HG02852 (cell line): Measurements from ENCODE around the gene TRIM7.
"Not testable (repeated sequence)": the region's sequence is repeated elsewhere in the genome, so short reads cannot be mapped to it uniquely, and the experiment has no call there.

Source experiments
- ATAC-seq: cut with Tn5 transposase; IDR thresholded peaks from one replicate; pipeline ENCODE4 v1.9.1; 2021; ENCODE audit warnings: mild to moderate bottlenecking, moderate library complexity; ENCODE audit not compliant: unreplicated experiment

TRIM7 gene

DNA sequence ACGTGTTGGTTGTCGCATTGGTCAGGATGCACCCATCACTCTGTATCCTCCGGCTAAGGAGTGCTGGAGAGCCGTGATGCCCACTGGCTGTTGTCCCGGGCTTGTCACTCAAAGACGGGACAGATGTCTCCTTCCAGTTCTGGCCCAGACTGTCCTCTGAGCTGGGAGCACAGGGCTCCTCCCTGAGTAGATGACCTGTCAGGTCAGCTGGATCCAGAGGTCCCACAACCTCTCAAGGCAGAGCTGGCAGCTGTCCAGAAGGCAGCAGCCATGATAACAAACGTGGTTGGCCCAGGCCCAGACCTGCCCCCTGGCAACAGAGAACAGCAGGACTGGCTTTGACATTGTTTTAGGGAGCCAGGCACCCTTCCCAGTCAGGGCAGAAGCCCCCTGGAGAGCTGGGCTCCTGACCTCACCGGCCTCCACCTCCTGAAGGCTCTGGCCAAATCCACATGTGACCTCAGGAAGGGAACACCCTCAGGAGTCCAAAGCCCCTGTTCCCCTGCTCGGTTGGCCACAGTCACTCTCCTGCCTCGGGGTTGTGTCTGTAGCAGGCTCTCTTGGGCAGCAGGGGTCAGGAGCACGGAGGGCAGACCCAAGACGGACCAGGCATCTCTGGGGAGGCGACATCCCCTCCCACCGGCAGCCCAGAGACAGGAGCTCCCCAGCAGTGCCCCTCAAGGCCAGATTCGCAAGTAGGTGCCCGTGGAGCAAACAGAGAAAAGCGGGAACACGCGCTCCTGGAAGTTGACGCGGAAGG lies 10.3 kb downstream of the TRIM7 start:
- ATAC-seq, result no peak

DNA sequence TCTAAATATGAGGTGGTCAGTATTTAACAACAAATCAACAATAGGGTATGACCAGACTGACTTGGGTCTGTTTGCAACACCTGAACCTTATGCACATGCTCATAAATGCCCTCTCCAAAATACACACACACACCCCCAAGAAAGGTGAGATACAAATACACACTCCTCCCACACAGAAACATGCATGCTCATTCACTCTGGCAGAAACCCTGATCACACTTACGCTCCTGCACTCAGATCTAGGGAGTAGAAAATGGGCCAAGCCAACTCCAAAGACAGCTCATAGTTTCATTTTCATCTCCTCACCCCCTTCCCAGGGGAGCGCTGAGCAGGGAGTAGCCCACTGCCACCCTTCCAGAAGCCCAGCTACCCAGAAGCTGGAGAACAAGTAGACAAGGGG lies 11.3 kb downstream of the TRIM7 start:
- ATAC-seq, result no peak

DNA sequence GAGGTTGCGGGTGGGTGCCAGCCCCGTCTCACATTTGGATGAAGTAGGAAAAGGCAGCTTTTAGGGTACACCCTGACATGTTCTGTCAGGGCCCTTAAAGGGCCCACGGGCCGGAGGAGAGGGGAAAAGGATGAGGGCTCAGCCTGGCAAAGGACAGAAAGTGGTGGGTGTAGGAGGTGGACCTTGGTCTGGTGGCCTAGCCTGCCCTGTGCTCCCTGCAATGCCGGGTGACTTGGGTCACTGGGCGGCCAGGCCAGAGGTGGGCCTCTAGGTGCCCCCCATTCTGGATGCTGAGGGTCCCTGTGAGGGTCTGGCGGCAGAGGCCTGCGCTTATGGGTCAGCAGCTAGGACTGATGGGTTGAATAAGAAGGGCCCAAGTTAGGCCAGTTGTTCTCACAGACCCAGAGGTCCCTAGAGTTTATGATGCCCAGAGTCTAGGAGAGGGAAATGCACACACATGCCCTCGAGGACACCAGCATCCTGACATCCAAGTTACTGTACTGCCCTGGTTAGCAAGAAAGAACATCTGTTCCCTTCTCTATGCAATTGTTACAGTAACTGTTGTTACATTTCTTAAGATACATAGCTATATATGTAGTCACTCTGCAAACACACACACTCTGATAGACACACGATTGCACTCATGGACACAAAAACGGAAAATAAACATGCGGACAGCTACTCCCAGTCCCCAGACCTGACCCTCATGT lies 12.5 kb downstream of the TRIM7 start:
- ATAC-seq, result no peak

DNA sequence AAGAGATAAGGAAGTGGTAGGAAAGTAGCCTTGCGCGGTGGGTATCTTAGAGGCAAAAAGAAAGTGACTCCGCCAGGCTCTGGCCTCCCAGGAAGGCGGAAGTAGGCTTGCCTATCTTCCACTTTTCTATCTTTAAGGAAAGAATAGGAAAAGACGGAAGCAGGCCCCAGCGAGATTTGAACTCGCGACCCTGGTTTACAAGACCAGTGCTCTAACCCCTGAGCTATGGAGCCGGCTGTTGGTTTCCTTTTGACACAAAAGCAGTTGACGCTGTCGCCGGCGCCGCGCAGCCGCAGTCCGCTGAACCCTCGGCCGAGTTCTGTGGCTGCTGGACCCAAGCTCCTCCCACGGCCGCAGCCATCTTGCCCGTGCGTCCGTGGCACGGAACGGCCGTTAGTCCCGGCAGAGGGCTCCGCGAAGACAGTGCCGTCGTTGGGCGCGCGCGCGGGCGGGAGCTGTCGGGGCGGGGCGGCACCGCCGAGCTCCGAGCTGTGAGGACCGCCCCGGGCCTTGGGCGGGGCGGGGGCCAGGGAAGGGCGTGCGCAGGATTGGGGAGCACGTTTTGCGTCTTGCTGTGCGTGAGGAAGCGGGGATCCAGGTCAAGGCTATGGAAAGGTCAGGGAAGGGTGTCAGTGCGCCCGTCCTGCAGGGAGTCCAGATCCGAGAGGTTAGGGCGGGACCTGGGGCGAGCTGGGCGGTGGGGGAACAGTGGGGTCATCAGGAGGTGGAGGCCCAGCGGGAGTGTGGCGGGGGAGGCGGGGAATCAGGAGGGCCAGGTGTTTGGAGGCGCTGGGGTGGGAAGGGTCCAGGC lies 13.3 kb downstream of the TRIM7 start:
- peak; percentile 65 for ATAC-seq

DNA sequence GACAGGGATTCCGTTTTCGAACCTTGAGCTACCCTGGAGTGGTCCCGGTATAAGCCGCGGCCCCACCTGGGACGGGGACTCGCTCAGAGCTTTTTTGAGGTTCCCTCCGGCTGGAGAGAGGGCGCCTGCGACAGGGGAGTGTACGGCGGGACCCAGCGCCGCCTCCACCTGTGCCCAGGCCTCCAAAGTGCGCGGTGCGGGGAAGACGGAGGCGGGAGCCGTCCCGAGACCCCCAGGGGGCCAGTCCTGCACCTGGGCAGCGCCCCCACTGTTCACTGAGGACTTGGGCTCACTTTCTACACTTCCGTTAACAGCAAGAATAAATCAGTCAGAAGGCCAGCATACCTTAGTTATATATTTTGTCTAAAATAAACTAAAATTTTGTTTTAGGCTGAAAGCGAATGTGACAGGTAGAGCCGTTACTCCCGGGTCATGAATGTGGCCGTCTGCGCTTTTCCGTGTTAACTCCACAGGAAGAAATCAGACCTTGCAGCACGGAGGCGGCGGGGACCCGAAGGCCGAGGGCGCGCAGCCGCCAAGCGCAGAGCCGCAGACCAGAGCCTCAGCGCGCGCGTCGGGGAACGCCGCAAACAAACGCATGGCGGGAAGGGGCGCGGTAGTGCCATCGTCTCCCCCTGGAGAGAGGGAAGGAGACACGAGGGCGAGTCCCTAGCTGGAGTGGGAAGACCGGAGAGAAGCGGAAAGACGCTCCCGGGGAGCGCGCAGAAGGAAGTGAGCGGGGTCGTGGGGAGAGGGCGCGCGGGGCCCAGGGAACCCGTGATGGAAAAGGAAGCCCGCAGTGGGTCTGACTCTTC lies 14.1 kb downstream of the TRIM7 start:
- peak; percentile 2 for ATAC-seq

DNA sequence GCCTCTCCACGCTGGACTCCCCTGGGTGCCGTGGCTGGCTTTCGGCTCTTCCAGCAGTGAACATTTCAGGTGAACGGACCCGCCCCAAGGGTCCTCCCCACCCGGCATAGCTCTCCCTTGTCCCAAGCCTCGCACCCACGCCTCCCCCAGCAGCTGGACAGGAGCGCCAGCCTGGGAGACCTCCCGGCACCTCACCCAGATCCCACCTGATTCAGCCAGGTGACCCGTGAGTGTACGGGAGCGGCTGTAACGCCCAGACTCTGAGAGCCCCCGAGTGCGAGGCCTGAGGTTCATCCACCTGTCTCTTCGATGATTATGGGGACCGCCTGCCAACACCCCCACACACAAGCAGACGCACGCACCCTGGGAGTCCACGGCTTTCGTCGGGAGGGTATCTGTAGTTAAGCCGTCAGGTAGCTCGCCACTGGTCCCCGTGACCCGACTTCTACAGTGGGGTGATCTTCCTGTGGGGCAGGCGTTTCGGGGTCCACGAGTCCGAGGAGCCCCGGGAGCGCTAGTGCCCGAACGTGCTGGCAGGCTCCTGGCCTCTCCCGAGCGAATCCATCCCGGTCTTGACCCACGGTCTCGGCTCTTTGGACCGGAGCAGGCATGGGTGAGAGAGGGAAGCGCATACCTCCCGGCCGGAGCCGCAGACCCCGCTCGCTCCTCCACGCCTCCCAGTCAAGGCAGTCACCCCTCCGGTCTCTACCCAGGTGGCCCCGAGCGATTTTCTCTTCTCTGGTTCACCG lies 14.9 kb downstream of the TRIM7 start:
- no peak for ATAC-seq

DNA sequence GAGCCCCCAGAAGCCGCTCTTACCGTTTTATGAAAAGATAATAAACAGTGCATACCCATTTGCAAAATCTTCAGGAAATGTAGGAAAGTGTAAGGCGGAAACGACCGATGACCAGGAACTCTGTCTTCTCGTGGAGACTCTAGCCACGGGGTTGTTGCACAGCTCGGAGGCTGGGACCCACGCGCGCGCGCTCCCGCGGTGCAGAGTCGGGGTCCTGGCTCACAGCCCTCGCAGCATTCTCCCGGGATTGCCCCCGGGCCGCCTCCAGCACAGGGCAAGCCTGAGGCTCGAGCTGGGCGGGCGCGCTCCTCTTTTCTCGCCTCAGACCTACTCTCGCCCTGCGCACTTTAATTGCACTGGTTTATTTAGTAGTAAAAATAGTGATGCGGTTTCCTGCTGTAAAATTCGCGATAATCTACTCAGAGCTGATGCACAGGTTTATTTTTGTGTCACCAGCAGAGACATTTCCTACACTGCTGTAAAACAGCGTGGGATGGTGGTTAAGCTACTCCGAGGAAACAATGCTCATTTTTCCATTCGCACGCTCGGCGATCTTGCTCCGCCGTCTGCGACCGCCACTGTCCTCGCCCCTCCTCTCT lies 15.5 kb downstream of the TRIM7 start:
- no peak for ATAC-seq

DNA sequence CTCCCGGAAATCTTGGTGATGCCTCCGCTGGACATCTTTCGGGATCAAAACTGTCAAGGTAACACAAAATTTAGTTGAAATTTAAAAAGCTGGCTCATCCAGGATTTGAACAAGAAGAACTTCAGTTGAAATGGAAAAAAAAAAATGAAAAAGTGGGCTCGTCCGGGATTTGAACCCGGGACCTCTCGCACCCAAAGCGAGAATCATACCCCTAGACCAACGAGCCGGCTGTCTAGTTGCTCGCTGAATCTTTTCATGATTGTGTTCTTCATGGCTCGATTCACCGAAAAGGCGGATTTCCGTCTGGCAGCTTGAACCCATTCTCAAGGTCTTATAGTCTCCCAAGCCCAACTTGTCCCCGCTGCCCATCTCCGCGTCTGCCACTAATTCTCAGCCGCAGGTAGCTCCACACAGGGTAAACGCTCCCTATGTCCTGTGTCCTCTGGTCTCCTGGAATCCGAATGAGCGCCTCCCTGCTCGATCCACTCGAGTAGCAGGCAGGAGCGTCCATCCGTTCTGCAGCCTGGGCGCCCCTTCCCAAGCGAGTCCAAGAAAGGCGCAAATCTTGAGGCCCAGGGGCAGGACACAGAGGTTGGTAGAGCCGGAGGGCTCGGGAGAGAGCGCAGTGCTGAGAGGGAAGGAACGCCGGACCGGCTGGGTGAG lies 16.2 kb downstream of the TRIM7 start:
- ATAC-seq, result no peak

DNA sequence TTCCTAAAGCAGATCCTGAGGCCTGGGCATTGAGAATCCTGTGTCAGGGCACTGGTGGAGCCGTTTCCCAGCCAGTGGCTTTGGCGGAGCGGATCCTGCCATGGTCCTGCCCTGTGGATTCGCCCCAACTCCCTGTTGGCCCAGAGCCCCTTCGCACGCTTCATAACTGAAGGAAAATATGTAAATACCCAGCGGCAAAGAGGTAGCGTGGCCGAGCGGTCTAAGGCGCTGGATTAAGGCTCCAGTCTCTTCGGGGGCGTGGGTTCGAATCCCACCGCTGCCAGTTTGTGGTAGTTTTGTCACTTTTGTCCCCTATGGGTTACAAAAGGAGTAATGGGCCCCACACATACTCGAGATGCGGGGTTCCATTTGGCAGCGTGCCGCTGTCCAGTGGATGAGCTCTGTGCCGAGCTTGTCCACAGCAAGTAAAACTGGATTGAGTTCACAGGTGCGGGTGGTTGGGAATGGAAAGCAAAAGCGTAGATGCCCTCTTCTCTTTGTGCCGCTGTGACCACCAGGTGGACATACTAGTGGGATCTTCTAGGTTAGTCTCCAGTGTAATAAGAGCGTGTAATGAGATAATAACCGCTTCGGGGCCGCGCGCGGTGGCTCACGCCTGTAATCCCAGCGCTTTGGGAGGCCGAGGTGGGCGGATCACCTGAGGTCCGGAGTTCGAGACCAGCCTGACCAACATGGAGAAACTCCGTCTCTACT lies 17.3 kb downstream of the TRIM7 start:
- ATAC-seq, result no peak

DNA sequence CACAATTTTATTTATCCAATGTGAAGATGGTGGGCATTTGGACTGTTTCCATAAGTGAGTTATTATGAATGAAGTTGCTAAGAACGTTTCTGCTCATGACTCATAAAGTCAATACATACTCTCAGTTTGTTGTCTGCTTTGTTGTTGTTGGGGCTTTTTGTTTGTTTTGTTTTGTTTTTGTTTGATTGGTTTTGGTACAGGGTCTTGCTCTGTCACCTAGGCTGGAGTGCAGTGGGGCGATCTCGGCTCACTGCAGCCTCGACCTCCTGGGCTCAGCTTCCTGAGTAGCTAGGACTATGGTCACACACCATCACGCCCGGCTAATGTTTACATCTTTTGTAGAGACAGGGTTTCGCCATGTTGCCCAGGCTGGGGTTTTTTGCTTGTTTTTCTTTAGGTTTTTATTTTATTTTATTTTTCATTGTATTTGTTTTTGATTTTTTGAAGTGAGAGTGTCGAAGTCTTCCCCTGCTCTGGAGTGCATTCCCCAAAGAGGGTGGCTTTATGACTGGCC lies 18.0 kb downstream of the TRIM7 start:
- ATAC-seq, result no peak

DNA sequence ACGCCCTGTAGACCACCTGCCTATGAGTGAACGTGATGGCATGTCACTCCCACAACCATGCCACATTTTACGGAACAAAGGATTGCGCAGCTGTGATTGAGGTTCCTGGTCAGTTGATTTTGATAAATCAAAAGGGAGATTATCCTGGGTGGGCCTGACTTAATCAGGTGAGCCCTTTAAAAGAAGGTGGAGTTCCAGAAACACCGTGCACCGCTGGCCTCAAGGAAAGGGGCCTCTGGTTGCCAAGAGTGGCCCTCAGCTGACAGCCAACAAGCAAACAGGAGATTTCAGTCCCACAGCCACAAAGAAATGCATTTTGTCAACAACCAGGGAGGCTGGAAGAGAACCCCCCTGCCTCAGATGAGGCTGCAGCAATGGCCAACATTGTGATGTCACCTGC lies 19.0 kb downstream of the TRIM7 start:
- ATAC-seq, result no peak

DNA sequence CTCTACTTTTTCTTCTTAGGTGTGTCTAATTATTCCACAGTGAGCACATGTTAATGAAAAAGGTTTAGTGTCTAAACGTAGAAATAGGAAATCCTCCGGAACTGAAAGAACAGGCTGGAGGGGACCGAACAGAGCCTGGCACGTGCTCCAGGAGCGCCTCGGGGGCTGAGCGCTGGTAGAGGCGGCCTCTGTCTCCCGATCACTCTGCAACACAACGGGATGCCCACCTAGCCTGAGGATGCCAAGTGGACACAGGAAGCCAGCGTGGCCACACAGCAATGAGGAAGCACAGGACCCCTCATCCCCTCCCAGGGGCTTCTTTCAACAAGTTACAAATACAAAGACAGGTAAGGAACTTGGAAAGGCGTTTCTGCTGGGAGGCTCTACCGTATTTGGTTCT lies 19.4 kb downstream of the TRIM7 start:
- ATAC-seq, result no peak

DNA sequence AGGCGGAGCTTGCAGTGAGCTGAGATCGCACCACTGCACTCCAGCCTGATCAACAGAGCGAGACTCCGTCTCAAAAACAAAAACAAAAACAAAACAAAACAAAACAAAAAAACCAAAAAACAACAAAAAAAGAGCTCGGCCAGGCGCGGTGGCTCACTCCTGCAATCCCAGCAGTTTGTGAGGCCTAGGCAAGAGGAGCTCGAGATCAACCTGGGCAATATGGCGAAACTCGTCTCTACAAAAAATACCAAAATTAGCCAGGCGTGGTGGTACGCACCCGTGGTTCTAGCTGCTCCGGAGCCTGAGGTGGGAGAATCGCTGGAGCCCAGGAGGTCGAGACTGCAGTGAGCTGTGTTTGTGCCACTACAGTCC lies 20.2 kb downstream of the TRIM7 start:
- ATAC-seq, result no peak

DNA sequence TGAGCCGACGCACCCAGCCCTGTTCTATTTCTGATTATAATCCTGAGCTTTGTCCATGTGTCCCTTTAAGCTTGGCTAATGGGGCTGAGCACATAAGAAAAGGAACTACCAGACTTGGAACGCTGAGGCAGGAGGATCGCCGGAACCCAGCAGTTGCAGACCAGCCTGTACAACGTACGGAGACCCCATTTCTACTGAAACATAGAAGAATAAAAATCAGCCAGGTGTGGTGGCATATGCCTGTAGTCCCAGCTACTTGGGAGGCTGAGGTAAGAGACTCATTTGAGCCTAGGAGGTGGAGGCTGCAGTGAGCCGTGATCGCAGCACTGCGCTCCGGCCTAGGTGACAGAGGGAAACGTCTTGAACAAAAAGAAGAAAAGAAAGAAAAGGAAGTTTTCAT lies 22.3 kb downstream of the TRIM7 start:
- no peak for ATAC-seq

DNA sequence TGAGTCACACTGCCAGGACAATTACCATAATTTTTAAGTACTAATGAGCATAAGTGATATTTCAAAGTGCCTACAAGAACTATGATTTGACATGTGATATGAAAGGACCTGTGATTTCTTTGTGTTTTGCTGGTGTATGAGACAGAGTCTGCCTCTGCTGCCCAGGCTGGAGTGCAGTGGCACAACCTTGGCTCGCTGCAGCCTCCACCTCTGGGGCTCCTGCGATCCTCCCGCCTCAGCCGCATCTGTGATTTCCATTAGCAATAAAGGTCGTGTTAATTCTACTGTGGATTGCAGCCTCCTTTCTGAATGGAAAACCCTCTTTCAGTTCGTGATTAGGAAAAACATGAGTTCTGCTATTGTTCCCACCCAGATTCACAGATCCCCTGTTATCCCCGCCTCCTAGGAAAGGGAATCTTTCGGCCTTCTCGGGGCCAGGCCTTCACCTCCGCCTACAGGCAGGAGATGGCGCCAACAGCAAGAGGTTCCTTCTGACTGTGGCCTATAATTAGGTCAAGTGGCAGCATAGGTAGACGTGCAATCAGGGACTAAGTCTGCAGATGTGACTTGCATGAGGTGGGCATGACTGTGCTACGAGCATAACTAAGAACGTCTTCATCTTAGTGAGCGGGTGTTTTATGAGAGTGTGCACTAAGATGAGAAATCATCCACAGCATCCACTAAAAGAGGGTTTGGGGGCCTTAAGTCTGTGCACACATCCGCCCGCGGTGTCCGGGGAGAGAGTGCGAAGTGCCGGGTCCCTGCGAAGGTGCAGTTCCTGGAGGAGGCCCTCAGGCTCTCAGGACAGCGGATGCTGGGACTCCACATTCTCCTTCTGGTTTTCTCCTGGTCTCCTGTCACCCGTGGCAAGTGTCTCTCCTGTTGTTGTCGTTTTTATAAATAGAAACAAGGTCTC lies 23.1 kb downstream of the TRIM7 start:
- peak; percentile 49 for ATAC-seq

DNA sequence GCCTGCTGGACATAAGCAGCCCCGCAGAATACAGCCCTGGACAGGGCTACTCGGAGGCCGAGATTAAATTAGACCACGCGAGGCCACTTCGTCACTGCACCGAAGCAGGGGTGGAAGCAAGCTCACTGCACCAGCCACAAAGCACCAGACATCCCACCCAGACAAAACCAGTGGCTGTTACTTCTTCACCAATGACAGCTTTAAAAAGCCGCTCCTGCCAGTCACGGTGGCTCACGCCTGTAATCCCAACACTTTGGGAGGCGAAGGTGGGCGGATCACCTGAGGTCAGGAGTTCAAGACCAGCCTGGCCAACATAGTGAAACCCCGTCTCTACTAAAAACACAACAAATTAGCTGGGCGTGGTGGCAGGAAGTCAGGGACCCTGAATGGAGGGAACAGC lies 27.4 kb downstream of the TRIM7 start:
- ATAC-seq, result not testable (repeated sequence)

DNA sequence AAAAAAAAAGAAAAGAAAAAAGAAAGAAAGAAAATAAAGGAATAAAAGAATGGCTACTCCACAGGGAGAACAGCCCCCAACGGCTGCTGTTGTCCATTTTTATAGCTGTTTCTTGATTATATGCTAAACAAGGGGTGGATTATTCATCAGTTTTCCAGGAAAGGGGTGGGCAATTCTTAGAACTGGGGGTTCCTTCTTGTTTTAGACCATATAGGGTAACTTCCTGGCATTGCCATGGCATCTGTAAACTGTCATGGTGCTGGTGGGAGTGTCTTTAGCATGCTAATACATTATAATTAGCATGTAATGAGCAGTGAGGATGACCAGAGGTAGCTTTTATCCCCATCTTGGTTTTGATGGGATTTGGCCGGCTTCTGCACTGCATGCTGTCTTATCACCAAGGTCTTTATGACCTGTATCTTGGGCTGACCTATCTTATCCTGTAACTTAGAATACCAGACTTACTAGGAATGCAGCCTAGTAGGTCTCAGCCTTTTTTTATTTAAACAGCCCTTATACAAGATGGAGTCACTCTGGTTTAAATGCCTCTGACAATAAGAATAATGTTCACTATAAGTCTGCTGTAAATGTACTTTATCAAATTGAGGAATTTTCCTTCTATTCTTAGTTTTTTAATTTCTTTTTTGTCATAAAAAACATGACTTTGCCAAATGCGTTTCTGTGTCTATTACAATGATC lies 28.6 kb downstream of the TRIM7 start:
- ATAC-seq, result no peak
